HepG2 (cell line): ENCODE measurements around the gene PTPRM.

Source experiments
- CREB1 ChIP-seq, 2 experiments: fragments of 450-650 bp in 1 of 2; IDR thresholded peaks; 2 replicates each; pipeline ENCODE4 v1.6.1; 2016 to 2017; ENCODE audit warnings: control low read depth in 1 of 2, mild to moderate bottlenecking in 1 of 2, missing compliant biosample characterization in 1 of 2, missing genetic modification characterization in 1 of 2
- EZH2 ChIP-seq: conservative IDR thresholded peaks from 2 replicates; pipeline ENCODE4 v1.6.1; 2012; ENCODE audit warnings: mild to moderate bottlenecking, low read depth, low read length, moderate library complexity
- KAT8 ChIP-seq: IDR thresholded peaks from 2 replicates; pipeline ENCODE4 v1.6.1; 2016; ENCODE audit warnings: missing genetic modification reagents, missing compliant biosample characterization
- POLR2AphosphoS5 ChIP-seq: IDR thresholded peaks from 2 replicates; pipeline ENCODE4 v1.6.1; 2012; ENCODE audit warnings: low read depth, low read length
- TF ChIP-seq, protein P1 (sequence below): sonication (generic); formaldehyde crosslinking; IDR thresholded peaks from 2 replicates; pipeline ENCODE4 v1.5.0; 2020; ENCODE audit warnings: mild to moderate bottlenecking, missing genetic modification reagents, moderate library complexity
- TF ChIP-seq, protein P2 (sequence below): sonication (generic); formaldehyde crosslinking; IDR thresholded peaks from 2 replicates; pipeline ENCODE4 v1.4.0; 2020; ENCODE audit warnings: missing genetic modification reagents

DNA sequence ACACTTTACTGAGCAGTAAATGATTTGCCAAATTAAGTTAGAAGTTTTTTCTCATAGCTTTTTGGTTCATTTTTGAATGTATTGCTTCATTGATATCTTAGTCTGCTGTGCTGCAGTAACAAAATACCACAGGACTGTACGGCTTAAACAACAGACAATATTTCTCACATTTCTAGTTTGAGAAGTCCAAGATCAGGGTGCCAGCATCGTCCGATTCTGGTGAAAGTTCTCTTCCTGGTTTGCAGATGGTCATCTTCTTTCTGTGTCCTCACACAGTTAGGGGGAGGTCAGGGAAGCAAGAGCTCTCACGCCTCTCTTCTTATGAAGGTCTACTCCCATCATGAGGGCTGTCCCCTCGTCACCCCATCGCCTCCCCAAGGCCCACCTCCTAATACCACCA lies 325.4 kb downstream of the PTPRM start:
- TF ChIP-seq POLR2AphosphoS5 (no peak), CREB1 (IDR thresholded peaks at IDR 0.05) (no peak), CREB1 (CRISPR knock-in tag; IDR thresholded peaks at IDR 0.05) (no peak), EZH2 (no peak), KAT8 (no peak)
- TF ChIP-seq, protein P1, sequence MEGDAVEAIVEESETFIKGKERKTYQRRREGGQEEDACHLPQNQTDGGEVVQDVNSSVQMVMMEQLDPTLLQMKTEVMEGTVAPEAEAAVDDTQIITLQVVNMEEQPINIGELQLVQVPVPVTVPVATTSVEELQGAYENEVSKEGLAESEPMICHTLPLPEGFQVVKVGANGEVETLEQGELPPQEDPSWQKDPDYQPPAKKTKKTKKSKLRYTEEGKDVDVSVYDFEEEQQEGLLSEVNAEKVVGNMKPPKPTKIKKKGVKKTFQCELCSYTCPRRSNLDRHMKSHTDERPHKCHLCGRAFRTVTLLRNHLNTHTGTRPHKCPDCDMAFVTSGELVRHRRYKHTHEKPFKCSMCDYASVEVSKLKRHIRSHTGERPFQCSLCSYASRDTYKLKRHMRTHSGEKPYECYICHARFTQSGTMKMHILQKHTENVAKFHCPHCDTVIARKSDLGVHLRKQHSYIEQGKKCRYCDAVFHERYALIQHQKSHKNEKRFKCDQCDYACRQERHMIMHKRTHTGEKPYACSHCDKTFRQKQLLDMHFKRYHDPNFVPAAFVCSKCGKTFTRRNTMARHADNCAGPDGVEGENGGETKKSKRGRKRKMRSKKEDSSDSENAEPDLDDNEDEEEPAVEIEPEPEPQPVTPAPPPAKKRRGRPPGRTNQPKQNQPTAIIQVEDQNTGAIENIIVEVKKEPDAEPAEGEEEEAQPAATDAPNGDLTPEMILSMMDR = no peak
- TF ChIP-seq, protein P2, sequence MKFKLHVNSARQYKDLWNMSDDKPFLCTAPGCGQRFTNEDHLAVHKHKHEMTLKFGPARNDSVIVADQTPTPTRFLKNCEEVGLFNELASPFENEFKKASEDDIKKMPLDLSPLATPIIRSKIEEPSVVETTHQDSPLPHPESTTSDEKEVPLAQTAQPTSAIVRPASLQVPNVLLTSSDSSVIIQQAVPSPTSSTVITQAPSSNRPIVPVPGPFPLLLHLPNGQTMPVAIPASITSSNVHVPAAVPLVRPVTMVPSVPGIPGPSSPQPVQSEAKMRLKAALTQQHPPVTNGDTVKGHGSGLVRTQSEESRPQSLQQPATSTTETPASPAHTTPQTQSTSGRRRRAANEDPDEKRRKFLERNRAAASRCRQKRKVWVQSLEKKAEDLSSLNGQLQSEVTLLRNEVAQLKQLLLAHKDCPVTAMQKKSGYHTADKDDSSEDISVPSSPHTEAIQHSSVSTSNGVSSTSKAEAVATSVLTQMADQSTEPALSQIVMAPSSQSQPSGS (CRISPR knock-in tag) = no peak
